Endothelial cell of umbilical vein (primary cell): ENCODE results near the gene HSFX2.

ENCODE experiments used
- CTCF ChIP-seq, 2 donors: IDR thresholded peaks; 1 replicate in 1 of 2; 2 replicates in 1 of 2; pipeline ENCODE4 v1.5.1; 2011; ENCODE audit warnings: low read length in 2 of 2, mild to moderate bottlenecking in 2 of 2, moderate library complexity in 2 of 2, control low read depth in 1 of 2, inconsistent platforms in 1 of 2, low read depth in 1 of 2; ENCODE audit not compliant: insufficient read depth in 1 of 2; ENCODE audit errors: extremely low read depth in 1 of 2
- EZH2 ChIP-seq: IDR thresholded peaks from 2 replicates; pipeline ENCODE4 v1.6.1; 2012; ENCODE audit warnings: borderline replicate concordance, low read depth, mild to moderate bottlenecking, moderate library complexity, low read length, inconsistent platforms; ENCODE audit not compliant: severe bottlenecking
- FOS ChIP-seq: IDR thresholded peaks from 2 replicates; pipeline ENCODE4 v1.6.1; 2011; ENCODE audit warnings: mild to moderate bottlenecking, low read length, moderate library complexity, borderline replicate concordance; ENCODE audit not compliant: insufficient read depth
- GATA2 ChIP-seq: IDR thresholded peaks from 2 replicates; pipeline ENCODE4 v1.7.0; 2011; ENCODE audit warnings: low read depth, mild to moderate bottlenecking, moderate library complexity, mixed read lengths, low read length; ENCODE audit not compliant: insufficient read length, insufficient read depth
- JUN ChIP-seq: IDR thresholded peaks from 2 replicates; pipeline ENCODE4 v1.6.1; 2011; ENCODE audit warnings: borderline replicate concordance, low read depth; ENCODE audit not compliant: insufficient read length, insufficient read depth
- MAX ChIP-seq: IDR thresholded peaks from 2 replicates; pipeline ENCODE4 v1.6.1; 2011; ENCODE audit not compliant: insufficient read depth, insufficient read length
- MYC ChIP-seq: IDR thresholded peaks from one replicate; pipeline ENCODE4 v1.6.1; 2011; ENCODE audit warnings: mild to moderate bottlenecking, low read depth, low read length
- POLR2A ChIP-seq: IDR thresholded peaks from 2 replicates; pipeline ENCODE4 v1.6.1; 2012; ENCODE audit warnings: low read depth, mild to moderate bottlenecking, control low read depth, low read length
- POLR2AphosphoS5 ChIP-seq: IDR thresholded peaks from 2 replicates; pipeline ENCODE4 v1.6.1; 2012; ENCODE audit warnings: low read depth, mild to moderate bottlenecking, control low read depth, low read length, moderate library complexity; ENCODE audit not compliant: insufficient read depth

- TF ChIP-seq POLR2AphosphoS5 (no peak), CTCF (IDR thresholded peaks at IDR 0.05; ENCODE audit: extremely low read depth in 1 of 2, insufficient read depth in 1 of 2, low read depth in 1 of 2, low read length in 2 of 2) (no peak), POLR2A (no peak), MYC (no peak), MAX (no peak), EZH2 (no peak), FOS (no peak), JUN (no peak), GATA2 (no peak)
Observed at GRCh38 chrX:149611623-149612175, 16.6 kb upstream of the HSFX2 start.
